ENCODE measurements around the gene SCN8A.
"Not testable (repeated sequence)": the region's sequence is repeated elsewhere in the genome, so short reads cannot be mapped to it uniquely, and the experiment has no call there.

SCN8A gene

DNA sequence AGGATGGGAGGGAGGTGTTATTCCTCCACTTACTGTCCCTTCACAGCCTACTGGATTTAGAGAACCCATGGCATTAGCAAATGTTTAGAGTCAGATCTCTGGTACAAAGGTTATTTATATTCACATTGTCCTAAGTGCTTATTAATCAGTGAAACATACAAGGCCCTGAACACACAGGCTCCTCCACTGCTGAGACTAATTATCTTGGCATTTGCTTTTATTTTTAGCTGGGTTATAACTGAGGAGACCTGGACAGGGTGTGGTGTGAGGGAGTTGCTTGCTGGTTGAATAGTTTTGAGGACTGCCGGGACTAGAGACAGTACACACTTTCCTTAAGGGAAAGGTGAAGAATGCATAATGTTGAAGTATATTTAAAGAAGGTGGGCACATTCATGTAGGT is 180.0 kb downstream of the SCN8A start:
- peak; percentile 7 for DNase-seq (ENCODE audit: low spot score)

GRCh38 chr12:51773145-51773869 is 182.3 kb downstream of the SCN8A start:
- peak; percentile 69 for DNase-seq (ENCODE audit: low spot score)

DNA sequence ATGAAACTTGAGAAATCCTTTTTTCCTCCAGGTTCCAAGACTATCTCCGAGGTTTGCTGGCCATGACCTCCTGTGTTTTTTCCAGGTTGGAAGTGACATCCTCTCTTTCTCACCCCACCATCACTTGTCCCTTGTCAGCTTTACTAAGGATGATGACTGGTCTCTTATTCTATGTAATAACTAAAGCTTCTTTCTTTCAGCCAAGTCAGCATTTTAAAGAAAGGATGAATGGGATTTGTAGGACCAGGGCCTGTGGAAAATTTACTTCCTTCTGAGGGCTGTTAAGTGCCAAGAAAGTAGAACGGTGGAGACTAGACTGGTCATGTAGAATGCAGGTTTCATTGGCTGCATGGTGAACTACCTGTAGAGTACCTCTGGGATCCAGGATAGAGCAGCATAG is 183.9 kb downstream of the SCN8A start:
- no peak for DNase-seq (ENCODE audit: low spot score)

- no peak for DNase-seq (ENCODE audit: low spot score)
These were observed 186.4 kb downstream of the SCN8A start for GRCh38 chr12:51777457-51777856.

DNA sequence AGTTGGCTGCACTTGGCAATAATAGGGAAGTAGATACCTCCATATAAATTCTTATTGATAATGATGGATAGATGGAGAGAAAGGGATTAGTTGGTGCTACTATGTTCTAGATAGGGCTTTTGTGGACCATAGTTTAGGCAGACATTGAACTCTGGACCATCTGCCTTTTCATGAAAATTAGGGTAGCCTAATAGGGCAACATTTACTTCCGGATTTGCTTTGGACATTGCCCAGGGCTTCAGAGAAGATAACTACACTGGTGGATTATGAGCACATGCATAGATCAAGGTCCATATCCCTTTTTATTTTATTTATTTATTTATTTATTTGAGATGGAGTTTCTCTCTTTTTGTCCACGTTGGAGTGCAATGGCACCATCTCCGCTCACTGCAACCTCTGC is 186.9 kb downstream of the SCN8A start:
- DNase-seq (ENCODE audit: low spot score) = no peak

DNA sequence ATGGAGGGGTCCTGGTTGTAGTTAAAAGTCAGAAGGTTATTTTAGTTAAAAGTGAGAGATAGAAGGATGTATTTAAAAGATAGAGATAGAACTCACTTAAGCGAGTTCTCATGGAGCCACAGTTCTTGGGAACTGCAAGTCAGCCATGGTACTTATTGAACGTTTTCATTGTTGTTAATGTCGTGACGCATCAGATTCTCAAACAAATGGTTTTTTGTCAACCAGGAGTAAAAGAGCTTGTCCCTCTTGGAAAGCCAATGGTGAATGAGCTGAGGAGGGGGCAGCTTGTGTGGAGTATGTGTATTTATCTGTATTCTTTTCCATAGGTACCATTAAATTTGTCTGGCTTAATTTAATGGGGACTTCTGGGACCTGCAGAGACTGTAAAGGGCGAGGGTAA is 188.8 kb downstream of the SCN8A start:
- DNase-seq (ENCODE audit: low spot score) = no peak

- DNase-seq (ENCODE audit: low spot score) = no peak
These were observed 193.7 kb downstream of the SCN8A start for GRCh38 chr12:51784688-51785087.

- DNase-seq (ENCODE audit: low spot score) = no peak
These were observed 194.9 kb downstream of the SCN8A start for GRCh38 chr12:51785906-51786305.

- DNase-seq (ENCODE audit: low spot score) = peak; percentile 93
These were observed 197.8 kb downstream of the SCN8A start for GRCh38 chr12:51788876-51789275.

- DNase-seq (ENCODE audit: low spot score) = no peak
These were observed 201.4 kb downstream of the SCN8A start for GRCh38 chr12:51792417-51792816.

GRCh38 chr12:51793201-51793600 is 202.2 kb downstream of the SCN8A start:
- peak; percentile 37 for DNase-seq (ENCODE audit: low spot score)

DNA sequence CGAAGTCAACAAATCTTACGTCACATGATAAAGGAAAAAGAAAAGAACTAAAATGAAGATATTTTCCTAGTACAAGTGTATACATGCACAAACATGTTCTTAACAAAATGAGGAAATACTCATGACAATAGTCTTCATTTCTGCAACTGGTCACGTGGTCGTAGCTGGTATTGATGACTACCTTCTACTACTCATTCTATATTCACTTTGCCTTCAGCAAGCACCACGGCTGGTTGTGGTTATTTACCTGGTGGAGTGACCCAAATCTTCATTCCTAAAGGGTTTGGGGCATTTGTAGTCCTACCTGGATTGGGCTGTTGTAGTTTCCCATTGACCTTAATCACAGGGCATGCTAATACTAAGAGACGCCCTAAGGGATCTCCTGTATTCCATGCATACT is 206.3 kb downstream of the SCN8A start:
- DNase-seq (ENCODE audit: low spot score) = no peak

DNA sequence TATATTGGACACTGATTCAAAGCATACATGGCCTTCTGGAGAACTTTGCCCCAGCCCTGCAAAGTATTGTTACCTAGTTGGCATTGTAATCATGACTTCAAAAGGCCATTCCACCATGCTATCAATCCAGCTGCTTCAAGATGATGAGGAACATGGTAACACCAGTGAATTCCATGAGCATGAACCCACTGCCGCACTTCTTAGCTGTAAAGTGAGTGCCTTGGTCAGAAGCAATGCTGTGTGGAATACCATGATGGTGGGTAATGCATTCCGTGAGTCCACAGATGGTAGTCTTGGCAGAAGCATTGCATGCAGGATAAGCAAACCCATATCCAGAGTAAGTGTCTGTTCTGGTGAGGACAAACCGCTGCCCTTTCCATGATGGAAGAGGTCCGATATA is 207.0 kb downstream of the SCN8A start:
- not testable (repeated sequence) for DNase-seq (ENCODE audit: low spot score)

- DNase-seq (ENCODE audit: low spot score) = no peak
These were observed 207.5 kb downstream of the SCN8A start for GRCh38 chr12:51798501-51798900.

DNA sequence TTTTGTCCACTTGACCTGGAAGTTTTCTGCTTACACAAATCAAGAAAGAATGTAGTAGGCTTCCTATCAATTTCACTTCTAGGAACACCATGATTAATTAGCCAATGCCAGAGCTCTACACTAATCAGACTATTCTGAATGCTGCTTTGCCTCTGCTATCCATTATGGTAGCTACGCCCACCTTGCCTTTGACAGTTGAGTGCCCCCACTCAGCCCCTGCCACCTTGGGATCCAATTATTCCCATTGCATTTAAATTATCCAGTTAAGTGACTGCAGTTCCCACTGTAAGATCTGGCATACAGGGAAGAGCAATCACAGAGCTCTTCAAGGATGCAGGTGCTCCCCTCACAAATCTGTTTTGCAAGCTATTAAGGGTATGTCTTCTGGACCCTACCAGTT is 210.0 kb downstream of the SCN8A start:
- DNase-seq (ENCODE audit: low spot score) = no peak

DNA sequence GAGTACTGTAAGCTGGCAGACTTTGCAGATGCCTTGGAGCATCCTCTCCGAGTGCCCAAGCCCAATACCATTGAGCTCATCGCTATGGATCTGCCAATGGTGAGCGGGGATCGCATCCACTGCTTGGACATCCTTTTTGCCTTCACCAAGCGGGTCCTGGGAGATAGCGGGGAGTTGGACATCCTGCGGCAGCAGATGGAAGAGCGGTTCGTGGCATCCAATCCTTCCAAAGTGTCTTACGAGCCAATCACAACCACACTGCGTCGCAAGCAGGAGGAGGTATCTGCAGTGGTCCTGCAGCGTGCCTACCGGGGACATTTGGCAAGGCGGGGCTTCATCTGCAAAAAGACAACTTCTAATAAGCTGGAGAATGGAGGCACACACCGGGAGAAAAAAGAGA is 215.9 kb downstream of the SCN8A start:
- DNase-seq (ENCODE audit: low spot score) = no peak

DNA sequence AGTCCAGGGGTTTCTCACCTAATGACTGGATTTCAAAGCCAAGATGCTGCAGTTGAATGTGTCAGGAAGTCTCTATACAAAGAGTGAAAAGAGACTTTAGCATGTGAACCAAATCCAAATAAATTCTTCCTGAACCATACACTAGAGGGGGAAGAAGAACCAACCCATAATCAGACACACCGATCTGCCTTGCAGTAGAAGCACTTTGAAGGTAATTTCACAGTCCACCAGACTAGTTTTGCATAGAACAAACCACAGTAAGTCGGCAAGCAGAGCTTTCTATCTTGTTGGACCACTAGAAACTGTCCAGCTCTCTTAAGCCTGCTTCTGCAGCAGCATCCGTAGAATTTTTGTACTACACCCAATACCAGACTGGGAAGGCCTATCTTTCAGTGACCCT is 218.2 kb downstream of the SCN8A start:
- DNase-seq (ENCODE audit: low spot score) = no peak

DNA sequence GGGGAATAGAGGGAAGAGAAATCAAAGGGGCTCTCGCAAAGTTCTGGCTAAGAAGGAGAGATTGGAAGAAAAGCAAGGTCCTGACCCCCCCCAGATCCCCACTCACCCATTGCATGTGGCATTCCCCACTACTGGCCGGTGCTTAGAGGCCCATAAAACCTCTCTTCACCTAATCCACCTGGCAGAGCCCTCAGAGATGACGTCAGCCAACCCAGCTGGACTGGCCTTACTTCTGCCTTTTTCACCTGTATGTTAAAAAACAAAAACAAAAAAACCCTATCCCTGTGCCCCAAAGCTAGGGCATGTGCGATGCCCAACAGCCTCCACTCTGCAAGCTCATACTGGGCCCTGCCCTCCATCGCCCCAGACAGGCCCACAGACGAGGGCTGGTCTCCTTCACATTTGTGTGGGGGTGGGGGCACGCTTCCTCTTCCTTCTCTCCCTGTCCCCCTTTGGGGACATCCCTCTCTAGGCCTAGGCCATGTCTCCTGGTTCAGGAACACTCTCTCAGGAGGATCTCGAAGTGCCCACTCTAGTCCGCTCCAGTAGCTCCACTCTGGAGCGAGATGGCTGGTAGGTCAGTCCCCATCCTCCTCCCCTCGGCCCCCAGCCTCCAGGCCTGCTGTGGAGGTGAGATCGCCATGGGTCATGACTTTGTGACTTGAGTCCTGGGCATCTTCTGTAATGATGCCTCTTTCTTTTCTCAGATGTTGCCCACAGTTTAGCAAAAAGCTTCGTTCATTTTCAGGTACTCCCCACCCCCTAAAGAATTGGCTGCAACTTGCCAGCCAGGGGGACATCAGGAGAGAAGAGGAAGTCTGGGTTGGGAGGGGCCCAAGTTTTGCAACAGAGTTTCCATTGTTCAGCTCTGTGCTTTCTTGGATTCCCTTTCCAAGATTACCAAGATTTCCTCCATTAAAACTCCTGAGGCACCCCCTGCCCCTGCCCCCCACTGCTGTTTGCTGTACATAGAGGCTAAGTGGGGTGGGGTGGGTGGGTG is 220.5 kb downstream of the SCN8A start:
- DNase-seq (ENCODE audit: low spot score) = no peak

GRCh38 chr12:51812871-51813270 is 221.8 kb downstream of the SCN8A start:
- no peak for DNase-seq (ENCODE audit: low spot score)

DNA sequence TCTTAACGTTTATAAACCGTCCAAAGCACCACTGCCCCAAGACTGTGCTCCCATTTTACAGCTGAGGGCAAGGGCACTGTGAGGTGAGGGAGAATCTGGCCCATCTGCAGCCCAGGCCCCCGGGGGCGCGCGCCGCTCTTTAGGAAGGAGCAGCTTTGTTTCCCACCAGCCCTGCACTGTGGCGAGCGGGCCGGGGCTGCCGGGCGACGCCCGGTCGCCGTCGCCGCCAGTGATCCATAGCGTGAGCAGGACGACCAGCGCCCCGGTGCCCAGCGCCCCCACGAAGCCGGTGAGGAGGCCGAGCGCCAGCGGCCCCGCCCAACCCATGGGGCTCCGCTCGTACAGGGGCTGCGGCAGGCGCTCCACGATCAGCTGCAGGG is 222.9 kb downstream of the SCN8A start:
- no peak for DNase-seq (ENCODE audit: low spot score)

GRCh38 chr12:51814311-51815088 is 223.5 kb downstream of the SCN8A start:
- peak; percentile 89 for DNase-seq (ENCODE audit: low spot score)

- DNase-seq (ENCODE audit: low spot score) = no peak
These were observed 224.5 kb downstream of the SCN8A start for GRCh38 chr12:51815571-51815970.
